Measurements from ENCODE around the gene SS18. TPM values are rescaled to one million over a fixed set of nuclear protein-coding genes. Genes with fewer than 3 reads are reported as not detected.

The SS18 gene
- 64.1 and 78.8 TPM in 2 replicates for total RNA-seq

GRCh38 chr18:26090130-26091046 lies at the start of gene SS18:
Gene SS18, minus strand, starts transcription at chr18:26090613. Its CDS starts 44 bp downstream, at chr18:26090569.

GRCh38 chr18:26133652-26134051 lies 43.2 kb upstream of the SS18 start, which contains the start of gene PSMA8:
Gene PSMA8, plus strand, starts transcription at chr18:26133869. Its CDS starts 97 bp downstream, at chr18:26133966.

Other genes with a start within 250 kb of the SS18 start
- gene PSMA8, start 43.3 kb upstream of the SS18 start, total RNA-seq, result not detected in 2 replicates
- gene TAF4B, start 135.8 kb upstream of the SS18 start, total RNA-seq, result 7.1 and 7.8 TPM in 2 replicates